Measurements from ENCODE around the gene DDRGK1. TPM values are rescaled to one million over a fixed set of nuclear protein-coding genes. Genes with fewer than 3 reads are reported as not detected.

The DDRGK1 gene
- total RNA-seq, 1 donor from 2014 or later, result 89.8 TPM

DNA sequence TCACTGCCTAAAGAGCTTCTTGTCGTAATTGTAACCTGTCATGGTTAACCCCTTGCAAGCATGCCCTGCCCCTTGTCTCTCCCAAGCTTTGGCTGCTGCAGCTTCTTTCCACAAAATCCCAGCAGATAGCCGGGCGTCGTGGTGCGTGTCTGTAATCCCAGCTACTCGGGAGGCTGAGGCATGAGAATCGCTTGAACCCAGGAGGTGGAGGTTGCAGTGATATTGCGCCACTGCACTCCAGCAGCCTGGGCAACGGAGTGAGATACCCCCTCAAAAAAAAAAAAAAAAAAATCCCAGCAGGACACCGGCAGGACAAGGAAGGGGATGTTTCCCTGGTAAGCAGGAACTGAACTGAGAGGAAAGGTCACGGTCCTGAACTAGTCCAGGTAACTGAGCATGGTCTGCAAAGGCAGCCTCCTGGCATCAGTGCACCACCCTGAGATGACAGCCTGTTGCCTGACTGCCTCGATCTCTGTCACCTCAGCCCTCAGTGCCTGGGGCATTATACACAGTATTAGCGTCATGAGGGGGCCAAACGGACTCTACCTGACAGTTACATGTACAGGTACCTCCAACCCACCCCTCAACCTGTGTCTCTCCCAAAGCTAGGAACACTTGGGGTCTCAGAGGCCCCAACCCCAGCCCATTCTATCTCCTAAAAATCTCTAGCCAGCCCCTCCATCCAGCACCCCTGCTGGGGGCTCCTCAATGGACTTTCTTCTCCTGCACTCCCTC lies 32.9 kb downstream of the DDRGK1 start:
- ATAC-seq, result no peak
- DNase-seq, result no peak

DNA sequence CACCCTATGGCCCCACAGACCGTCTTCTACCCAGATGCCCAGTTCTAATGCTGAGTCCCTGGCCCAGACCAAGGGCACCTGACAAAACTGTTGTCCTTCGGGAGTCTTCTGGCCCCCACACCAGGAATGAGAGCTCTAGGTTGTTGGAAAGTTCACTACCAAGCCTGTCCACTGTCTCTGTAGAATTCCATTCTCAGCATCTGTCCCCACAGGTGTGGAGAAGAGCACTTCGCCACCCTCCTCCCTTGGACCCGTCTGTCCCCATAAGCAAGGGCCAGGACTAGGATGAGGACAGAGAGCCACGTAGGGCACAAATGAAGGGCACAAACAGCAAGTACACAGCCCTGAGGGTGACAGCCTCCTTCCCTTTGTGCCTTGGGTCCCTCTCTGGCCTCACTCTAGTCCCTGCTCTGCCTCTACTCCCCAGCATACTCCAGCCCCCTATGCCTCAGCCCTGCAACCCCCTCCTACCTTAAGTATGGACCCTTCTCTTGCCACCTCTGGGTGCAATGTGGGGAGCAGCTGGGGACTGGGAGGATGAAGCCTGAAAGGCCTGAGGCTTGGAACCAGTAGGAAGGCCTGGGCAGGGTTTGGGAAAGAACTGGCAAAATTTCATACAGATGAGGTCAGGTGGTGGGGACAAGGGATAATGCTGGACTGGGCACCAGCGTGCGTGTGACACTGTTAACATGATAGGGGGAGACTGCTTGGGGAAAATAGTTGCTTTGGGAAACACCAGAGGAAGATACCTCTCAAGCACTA lies 35.5 kb downstream of the DDRGK1 start:
- no peaks in the 10 kb centered on the region for H3K36me3 ChIP-seq
- ATAC-seq, result no peak
- intact Hi-C loops (cut with DNase I), result no loop called here
- peaks cover 7% of the 10 kb centered on the region for H3K27me3 ChIP-seq (ENCODE audit: low read depth)
- TF ChIP-seq, protein P1, sequence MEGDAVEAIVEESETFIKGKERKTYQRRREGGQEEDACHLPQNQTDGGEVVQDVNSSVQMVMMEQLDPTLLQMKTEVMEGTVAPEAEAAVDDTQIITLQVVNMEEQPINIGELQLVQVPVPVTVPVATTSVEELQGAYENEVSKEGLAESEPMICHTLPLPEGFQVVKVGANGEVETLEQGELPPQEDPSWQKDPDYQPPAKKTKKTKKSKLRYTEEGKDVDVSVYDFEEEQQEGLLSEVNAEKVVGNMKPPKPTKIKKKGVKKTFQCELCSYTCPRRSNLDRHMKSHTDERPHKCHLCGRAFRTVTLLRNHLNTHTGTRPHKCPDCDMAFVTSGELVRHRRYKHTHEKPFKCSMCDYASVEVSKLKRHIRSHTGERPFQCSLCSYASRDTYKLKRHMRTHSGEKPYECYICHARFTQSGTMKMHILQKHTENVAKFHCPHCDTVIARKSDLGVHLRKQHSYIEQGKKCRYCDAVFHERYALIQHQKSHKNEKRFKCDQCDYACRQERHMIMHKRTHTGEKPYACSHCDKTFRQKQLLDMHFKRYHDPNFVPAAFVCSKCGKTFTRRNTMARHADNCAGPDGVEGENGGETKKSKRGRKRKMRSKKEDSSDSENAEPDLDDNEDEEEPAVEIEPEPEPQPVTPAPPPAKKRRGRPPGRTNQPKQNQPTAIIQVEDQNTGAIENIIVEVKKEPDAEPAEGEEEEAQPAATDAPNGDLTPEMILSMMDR (IDR thresholded peaks at IDR 0.05), result no peak
- DNase-seq, result no peak
- H3K9me3 ChIP-seq, result no peaks in the 10 kb centered on the region
- H3K27ac ChIP-seq, result peak overlapping the region; percentile 62
- H3K4me3 ChIP-seq, result peak overlapping the region; percentile 48
- peaks cover 15% of the 10 kb centered on the region for H3K4me1 ChIP-seq

More for the DNA sequence above, 32.9 kb downstream of the DDRGK1 start:
- H3K27me3 ChIP-seq (ENCODE audit: low read depth), result peaks cover 7% of the 10 kb centered on the region
- no peak overlapping the region for H3K4me3 ChIP-seq
- H3K4me1 ChIP-seq, result peaks cover 19% of the 10 kb centered on the region
- H3K27ac ChIP-seq, result no peak overlapping the region
- no peaks in the 10 kb centered on the region for H3K9me3 ChIP-seq
- H3K36me3 ChIP-seq, result no peaks in the 10 kb centered on the region
- intact Hi-C loops (cut with DNase I), result no loop called here
- TF ChIP-seq, protein P1 (IDR thresholded peaks at IDR 0.05), result no peak

DNA sequence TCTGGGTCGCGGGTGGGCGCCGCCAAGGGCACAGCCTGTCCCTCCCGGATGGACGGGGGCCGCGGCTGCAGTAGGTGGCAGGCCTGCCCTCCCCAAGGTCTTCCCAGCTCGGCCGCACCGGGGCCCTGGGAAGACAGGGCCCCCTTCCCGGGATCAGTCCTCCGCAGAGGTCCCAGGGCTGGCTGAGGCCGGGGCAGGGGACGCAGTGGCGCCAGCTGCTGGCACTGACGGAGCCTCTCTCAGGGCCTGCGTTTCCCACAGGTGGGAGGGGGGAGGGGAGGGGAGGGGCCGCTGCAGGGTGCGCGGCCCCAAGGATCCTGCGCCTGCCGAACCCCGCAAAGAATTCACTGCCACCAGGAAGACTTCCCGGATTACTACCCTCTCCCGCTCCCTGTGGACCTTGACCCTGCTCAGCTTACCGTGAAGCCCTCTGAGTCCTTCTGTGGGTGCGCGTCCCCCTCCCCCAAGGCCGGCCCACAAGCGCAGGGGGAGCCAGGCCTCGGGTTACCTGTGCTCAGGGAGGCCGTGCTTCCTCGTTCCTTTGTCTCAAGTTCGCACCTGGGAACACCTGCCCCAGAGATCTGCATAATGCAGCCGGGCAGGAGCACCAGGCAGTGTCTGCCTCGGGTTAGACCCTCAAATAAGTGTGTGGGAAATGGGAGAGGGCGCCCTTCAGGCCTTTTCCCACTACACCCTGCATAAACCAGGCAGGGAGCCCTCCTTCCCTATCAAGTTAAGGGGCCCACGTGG lies 36.2 kb downstream of the DDRGK1 start:
- intact Hi-C loops (cut with DNase I), result no loop called here
- H3K36me3 ChIP-seq, result no peaks in the 10 kb centered on the region
- peaks cover 15% of the 10 kb centered on the region for H3K4me1 ChIP-seq
- ATAC-seq, result peak; percentile 82 to 83
- peaks cover 7% of the 10 kb centered on the region for H3K27me3 ChIP-seq (ENCODE audit: low read depth)
- no peaks in the 10 kb centered on the region for H3K9me3 ChIP-seq
- H3K27ac ChIP-seq, result peak overlapping the region; percentile 62
- peak; percentile 77 for DNase-seq
- TF ChIP-seq, protein P1 (IDR thresholded peaks at IDR 0.05), result peak; percentile 17
- peak overlapping the region; percentile 48 for H3K4me3 ChIP-seq

DNA sequence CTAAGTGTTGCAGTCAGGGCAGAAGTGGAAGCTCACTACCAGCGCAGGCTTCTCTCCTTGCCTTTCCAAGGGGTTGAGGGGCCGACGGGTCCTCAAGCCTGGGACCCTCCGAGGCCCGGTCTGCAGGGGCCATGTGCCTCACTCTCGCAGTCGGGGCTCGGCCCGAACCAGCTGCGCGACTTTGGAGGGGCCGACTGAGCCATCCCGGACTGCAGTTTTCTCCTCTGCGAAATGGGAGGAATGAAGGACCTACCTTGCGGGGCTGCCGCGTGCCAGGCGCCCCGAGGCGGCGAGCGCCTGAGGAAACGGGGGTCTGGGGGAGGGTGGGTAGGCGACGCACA lies 36.8 kb downstream of the DDRGK1 start:
- Histone ChIP-seq H3K4me1 (peaks cover 11% of the 10 kb centered on the region), H3K27ac (peak overlapping the region; percentile 62), H3K4me3 (peak overlapping the region; percentile 48), H3K27me3 (ENCODE audit: low read depth) (peaks cover 7% of the 10 kb centered on the region), H3K9me3 (no peaks in the 10 kb centered on the region), H3K36me3 (no peaks in the 10 kb centered on the region)
- intact Hi-C loops (cut with DNase I), result no loop called here
- no peak for DNase-seq
- TF ChIP-seq, protein P1 (IDR thresholded peaks at IDR 0.05), result no peak
- no peak for ATAC-seq

DNA sequence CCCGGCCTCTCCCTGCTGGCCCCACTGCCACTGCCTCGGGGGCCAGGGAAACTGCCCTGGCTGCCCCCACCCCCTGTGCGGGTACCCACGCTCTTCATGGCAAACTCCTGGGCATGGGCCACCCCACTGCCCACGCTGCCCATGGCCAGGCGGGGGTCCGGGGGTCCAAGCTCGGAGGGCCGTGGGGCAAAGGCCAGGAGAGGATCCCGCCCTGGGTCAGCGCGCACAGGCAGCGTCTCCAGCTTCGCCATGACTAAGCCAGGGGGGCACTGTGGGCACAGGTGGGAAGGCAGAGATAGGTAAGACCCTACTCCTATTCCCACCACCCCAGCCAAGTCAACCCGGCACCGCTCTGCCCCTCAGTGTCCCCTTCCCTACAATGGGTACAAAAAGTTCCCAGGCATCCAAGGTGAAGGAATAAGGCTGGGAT lies 37.6 kb downstream of the DDRGK1 start:
- H3K27ac ChIP-seq, result no peak overlapping the region
- H3K4me3 ChIP-seq, result no peak overlapping the region
- intact Hi-C loops (cut with DNase I), result no loop called here
- H3K36me3 ChIP-seq, result no peaks in the 10 kb centered on the region
- H3K4me1 ChIP-seq, result peaks cover 5% of the 10 kb centered on the region
- DNase-seq (no peak), ATAC-seq (no peak)
- H3K9me3 ChIP-seq, result no peaks in the 10 kb centered on the region
- TF ChIP-seq, protein P1 (IDR thresholded peaks at IDR 0.05), result no peak
- H3K27me3 ChIP-seq (ENCODE audit: low read depth), result peaks cover 7% of the 10 kb centered on the region
